Activated CD8-positive, alpha-beta memory T cell treated with anti-CD3 and anti-CD28 coated beads for 1 hour (primary cell): ENCODE results near the gene TADA1.
"Not testable (repeated sequence)": the region's sequence is repeated elsewhere in the genome, so short reads cannot be mapped to it uniquely, and the experiment has no call there.

ENCODE experiments used
- DNase-seq, 2 donors: peaks; one replicate each; pipeline ENCODE4 v3.0.0-alpha.2; 2020; ENCODE audit warnings: low read depth in 1 of 2; ENCODE audit errors: extremely low read depth in 1 of 2

The TADA1 gene

GRCh38 chr1:166895766-166896165 is 19.7 kb upstream of the TADA1 start:
- no peak for DNase-seq

- no peak for DNase-seq
These were observed 13.7 kb upstream of the TADA1 start for GRCh38 chr1:166889776-166890175.

GRCh38 chr1:166888373-166889111 is 12.5 kb upstream of the TADA1 start:
- no peak for DNase-seq

GRCh38 chr1:166884971-166885370 is 8.9 kb upstream of the TADA1 start:
- no peak for DNase-seq

GRCh38 chr1:166884040-166884642 is 8.1 kb upstream of the TADA1 start:
- no peak for DNase-seq

GRCh38 chr1:166882893-166883292 is 6.8 kb upstream of the TADA1 start:
- DNase-seq, result no peak

- not testable (repeated sequence) for DNase-seq
These were observed 2.3 kb upstream of the TADA1 start for GRCh38 chr1:166878173-166878917.

GRCh38 chr1:166876540-166876838 is 425 bp upstream of the TADA1 start:
- DNase-seq, result no peak

GRCh38 chr1:166875302-166875733 is 746 bp downstream of the TADA1 start:
- DNase-seq, result no peak

- DNase-seq, result no peak
These were observed 1.6 kb downstream of the TADA1 start for GRCh38 chr1:166874464-166874863.

- DNase-seq, result no peak
These were observed 5.5 kb downstream of the TADA1 start for GRCh38 chr1:166870584-166870983.

GRCh38 chr1:166869318-166870099 is 6.6 kb downstream of the TADA1 start:
- no peak for DNase-seq

GRCh38 chr1:166868639-166869038 is 7.4 kb downstream of the TADA1 start:
- no peak for DNase-seq

GRCh38 chr1:166865926-166866325 is 10.1 kb downstream of the TADA1 start:
- no peak for DNase-seq

GRCh38 chr1:166859597-166859996 is 16.5 kb downstream of the TADA1 start:
- DNase-seq, result no peak

GRCh38 chr1:166858726-166859419 is 17.2 kb downstream of the TADA1 start:
- no peak for DNase-seq

- no peak for DNase-seq
These were observed 18.1 kb downstream of the TADA1 start for GRCh38 chr1:166857995-166858394.

GRCh38 chr1:166855558-166855957 is 20.5 kb downstream of the TADA1 start:
- no peak for DNase-seq

GRCh38 chr1:166852918-166853317 is 23.1 kb downstream of the TADA1 start:
- DNase-seq, result no peak

GRCh38 chr1:166849135-166849534 is 26.9 kb downstream of the TADA1 start:
- no peak for DNase-seq

GRCh38 chr1:166848193-166848592 is 27.9 kb downstream of the TADA1 start:
- DNase-seq, result no peak
